Spleen (tissue), 11 donors: ENCODE results near the gene SPTLC1. TPM values are rescaled to one million over a fixed set of nuclear protein-coding genes. Genes with fewer than 3 reads are reported as not detected.
A peak's percentile ranks its signal among the peaks of the same experiment; 100 is the strongest.
"Not testable (repeated sequence)": the region's sequence is repeated elsewhere in the genome, so short reads cannot be mapped to it uniquely, and the experiment has no call there.

Experiments used
- DNase-seq: peaks from one replicate; pipeline ENCODE4 v3.0.0-alpha.2; 2020
- H3K27ac ChIP-seq, 8 donors: fragments of 200-600 bp; sonication (generic) in 7 of 8; 1 replicate in 4 of 8; 2 replicates in 4 of 8; pipeline versions ENCODE4 v1.5.0 to v1.8.0; 2016 to 2021; ENCODE audit warnings: inconsistent platforms in 4 of 8, mild to moderate bottlenecking in 4 of 8, moderate library complexity in 1 of 8
- H3K27me3 ChIP-seq, 7 donors: fragments of 200-600 bp; sonication (generic) in 6 of 7; replicated peaks in 1 of 7; 1 replicate in 4 of 7; 2 replicates in 3 of 7; pipeline versions ENCODE4 v1.5.0 to v1.8.0; 2016 to 2021; ENCODE audit warnings: inconsistent platforms in 3 of 7, mild to moderate bottlenecking in 1 of 7
- H3K36me3 ChIP-seq, 6 donors: fragments of 200-600 bp; sonication (generic) in 5 of 6; 1 replicate in 4 of 6; 2 replicates in 2 of 6; pipeline versions ENCODE4 v1.5.0 to v1.8.0; 2016 to 2021; ENCODE audit warnings: inconsistent platforms in 2 of 6
- H3K4me1 ChIP-seq, 6 donors: fragments of 200-600 bp; sonication (generic) in 5 of 6; 1 replicate in 3 of 6; 2 replicates in 3 of 6; pipeline versions ENCODE4 v1.5.0 to v1.8.0; 2016 to 2021; ENCODE audit warnings: inconsistent platforms in 3 of 6
- H3K4me3 ChIP-seq, 8 donors: fragments of 200-600 bp; sonication (generic) in 7 of 8; 1 replicate in 4 of 8; 2 replicates in 4 of 8; pipeline versions ENCODE4 v1.5.0 to v1.8.0; 2016 to 2021; ENCODE audit warnings: inconsistent platforms in 4 of 8, mild to moderate bottlenecking in 4 of 8, moderate library complexity in 2 of 8
- H3K9me3 ChIP-seq, 8 donors: fragments of 200-600 bp; sonication (generic) in 7 of 8; 1 replicate in 4 of 8; 2 replicates in 4 of 8; pipeline versions ENCODE4 v1.5.0 to v1.8.0; 2016 to 2021; ENCODE audit warnings: inconsistent platforms in 4 of 8
- POLR2A ChIP-seq, 3 donors: fragments of 450-650 bp; IDR thresholded peaks; one replicate each; pipeline ENCODE4 v1.5.1; 2017; ENCODE audit warnings: antibody characterized with exemption in 3 of 3, mild to moderate bottlenecking in 1 of 3
- POLR2AphosphoS5 ChIP-seq, 3 donors: sonication (generic); formaldehyde crosslinking; IDR thresholded peaks; one replicate each; pipeline ENCODE4 v1.5.1; 2017; ENCODE audit warnings: antibody characterized with exemption in 3 of 3
- WGBS, 5 donors: extraction: QIAGEN DNeasy Blood & Tissue Kit in 3 of 5; methylation state at CpG; one replicate each; pipeline versions ENCODE4 v1.1.5 to v1.1.7; 2013 to 2018; 5-methylcytosine and 5-hydroxymethylcytosine counted together
- intact Hi-C: fragments of 100-400 bp; cut with DNase I; formaldehyde crosslinking; loops from one replicate; pipeline ENCODE4 v1.15.0; 2023; ENCODE audit warnings: low total_unique reads
- polyA plus RNA-seq, 3 donors: library from polyadenylated mRNA; stranded (reverse); fragments of 200-250 nt; gene quantifications; one replicate each; pipeline ENCODE4 v1.2.1, GENCODE V29; 2013
- total RNA-seq, 7 donors: library from RNA; depleted of rRNA in 3 of 7; stranded (reverse); fragments of >200 nt in 3 of 7; fragmentation: NEBNext Ultra II Directional in 4 of 7; extraction: Animal tissue kit (Norgen Biotek cat#: 25700) in 4 of 7; gene quantifications; one replicate each; pipeline versions ENCODE4 v1.1.0 to v1.2.1, GENCODE V29; 2016 to 2021
- TF ChIP-seq, protein P1 (sequence below), 11 experiments: fragments of 200-600 bp in 7 of 11; fragments of 450-650 bp in 4 of 11; sonication (generic) in 4 of 11; IDR thresholded peaks in 8 of 11; conservative IDR thresholded peaks in 3 of 11; 1 replicate in 7 of 11; 2 replicates in 4 of 11; pipeline versions ENCODE4 v1.4.0 to v1.8.0; 2016 to 2021; ENCODE audit warnings: antibody characterized with exemption in 11 of 11, inconsistent platforms in 4 of 11, mild to moderate bottlenecking in 1 of 11
- donor health status: healthy with polysubstance abuse.
- donor health status: DM: no; HTN: no; CAD: no; lungs with moderate emphysema.
- donor health status: DM: no; HTN: no; CAD: no.
- donor health status: Bipolar disorder and iron deficiency.
- donor health status: healthy.
- donor health status: DM: no; HTN: no; CAD: no.
- donor health status: DM: yes; HTN: yes; CAD: no.

Gene SPTLC1
- total and polyA plus RNA-seq, 10 donors, result 15.9 to 75.1 (median 58.4) TPM

DNA sequence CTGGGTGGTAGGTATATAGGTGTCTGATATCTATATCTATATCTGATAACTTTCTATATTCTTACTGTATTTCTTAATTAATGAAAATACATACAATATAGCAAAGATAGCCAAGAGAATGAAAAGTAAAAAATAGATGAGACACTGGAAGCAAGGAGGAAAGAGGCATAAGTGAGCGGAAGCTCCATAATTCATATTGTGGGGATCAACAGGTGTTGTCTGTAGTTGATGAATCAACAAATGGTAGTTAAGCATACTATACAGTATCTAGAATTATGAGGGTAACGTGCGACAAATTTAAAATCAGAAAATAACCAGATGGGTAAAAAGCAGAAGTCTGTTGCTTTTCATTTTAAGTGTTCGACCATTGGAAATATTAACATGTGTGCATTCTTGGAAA is 7.1 kb downstream of the SPTLC1 start:
- Histone ChIP-seq H3K4me1 (peaks cover 4 to 30% (median 21%) of the 10 kb centered on the region in 6 donors), H3K9me3 (no peaks in the 10 kb centered on the region), H3K27ac (no peak overlapping the region), H3K27me3 (no peaks in the 10 kb centered on the region), H3K4me3 (no peak overlapping the region), H3K36me3 (peaks cover 0 to 74% (median 29%) of the 10 kb centered on the region in 6 donors)
- no peak for DNase-seq
- TF ChIP-seq POLR2AphosphoS5 (IDR thresholded peaks at IDR 0.05) (no peak), POLR2A (IDR thresholded peaks at IDR 0.05) (no peak)
- TF ChIP-seq, protein P1, sequence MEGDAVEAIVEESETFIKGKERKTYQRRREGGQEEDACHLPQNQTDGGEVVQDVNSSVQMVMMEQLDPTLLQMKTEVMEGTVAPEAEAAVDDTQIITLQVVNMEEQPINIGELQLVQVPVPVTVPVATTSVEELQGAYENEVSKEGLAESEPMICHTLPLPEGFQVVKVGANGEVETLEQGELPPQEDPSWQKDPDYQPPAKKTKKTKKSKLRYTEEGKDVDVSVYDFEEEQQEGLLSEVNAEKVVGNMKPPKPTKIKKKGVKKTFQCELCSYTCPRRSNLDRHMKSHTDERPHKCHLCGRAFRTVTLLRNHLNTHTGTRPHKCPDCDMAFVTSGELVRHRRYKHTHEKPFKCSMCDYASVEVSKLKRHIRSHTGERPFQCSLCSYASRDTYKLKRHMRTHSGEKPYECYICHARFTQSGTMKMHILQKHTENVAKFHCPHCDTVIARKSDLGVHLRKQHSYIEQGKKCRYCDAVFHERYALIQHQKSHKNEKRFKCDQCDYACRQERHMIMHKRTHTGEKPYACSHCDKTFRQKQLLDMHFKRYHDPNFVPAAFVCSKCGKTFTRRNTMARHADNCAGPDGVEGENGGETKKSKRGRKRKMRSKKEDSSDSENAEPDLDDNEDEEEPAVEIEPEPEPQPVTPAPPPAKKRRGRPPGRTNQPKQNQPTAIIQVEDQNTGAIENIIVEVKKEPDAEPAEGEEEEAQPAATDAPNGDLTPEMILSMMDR (IDR thresholded peaks at IDR 0.05 in 8 of 11, conservative IDR thresholded peaks at IDR 0.05 in 3 of 11), result no peak
- 91 to 98% (median 94%) methylated on average over 4 of the region's 4 CpGs for WGBS, 5 donors
- intact Hi-C loops, result no loop called here

DNA sequence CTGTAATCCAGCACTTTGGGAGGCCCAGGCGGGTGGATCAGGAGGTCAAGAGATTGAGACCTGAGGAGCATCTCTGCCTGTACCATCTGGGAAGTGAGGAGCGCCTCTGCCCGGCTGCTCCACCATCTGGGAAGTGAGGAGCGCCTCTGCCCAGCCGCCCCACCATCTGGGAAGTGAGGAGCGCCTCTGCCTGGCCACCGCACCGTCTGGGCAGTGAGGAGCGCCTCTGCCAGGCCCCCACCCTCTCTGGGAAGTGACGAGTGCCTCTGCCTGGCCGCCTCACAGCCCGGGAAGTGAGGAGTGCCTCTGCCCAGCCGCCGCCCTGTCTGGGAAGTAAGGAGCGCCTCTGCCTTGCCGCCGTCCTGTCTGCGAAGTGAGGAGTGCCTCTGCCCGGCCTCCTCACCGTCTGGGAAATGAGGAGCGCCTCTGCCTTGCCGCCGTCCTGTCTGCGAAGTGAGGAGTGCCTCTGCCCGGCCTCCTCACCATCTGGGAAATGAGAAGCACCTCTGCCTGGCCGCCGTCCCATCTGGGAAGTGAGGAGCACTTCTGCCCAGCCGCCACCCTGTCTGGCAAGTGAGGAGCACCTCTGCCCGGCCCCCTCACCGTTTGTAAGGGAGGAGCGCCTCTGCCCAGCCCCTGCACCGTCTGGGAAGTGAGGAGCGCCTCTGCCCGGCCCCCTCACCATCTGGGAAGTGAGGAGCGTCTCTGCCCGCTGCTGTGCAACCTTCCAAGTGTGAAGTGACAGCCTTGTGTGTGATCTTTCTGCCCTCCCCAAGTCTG is 9.6 kb downstream of the SPTLC1 start:
- H3K4me1 ChIP-seq, H3K9me3 ChIP-seq, intact Hi-C loops, H3K4me3 ChIP-seq, H3K27me3 ChIP-seq, H3K27ac ChIP-seq: not testable (repeated sequence)
- peaks cover 7 to 60% (median 26%) of the 10 kb centered on the region in 6 donors for H3K36me3 ChIP-seq
- DNase-seq, result peak; percentile 66
- 97 to 98% (median 97%) methylated on average over 11 to 36 of the region's 36 CpGs for WGBS, 5 donors

DNA sequence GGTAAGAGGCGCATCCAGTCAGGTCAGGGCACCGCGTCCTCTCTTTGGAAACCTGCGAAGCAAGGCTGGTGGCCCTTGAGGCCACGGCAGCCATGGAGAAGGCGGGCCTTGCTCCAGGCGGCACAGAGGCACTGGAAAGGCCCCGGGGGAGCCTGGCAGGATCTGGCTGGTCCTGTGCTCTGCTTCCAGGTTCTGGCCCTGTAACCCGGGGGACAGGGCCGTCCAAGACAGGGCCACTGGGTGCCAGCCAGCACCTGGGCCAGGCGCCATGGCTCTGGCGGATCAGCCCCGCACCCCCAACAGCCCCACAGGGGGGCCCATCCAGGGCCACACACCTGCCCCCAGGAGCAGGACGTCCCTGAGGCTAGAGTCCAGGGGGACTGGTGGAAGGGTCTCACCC is 11.6 kb downstream of the SPTLC1 start:
- TF ChIP-seq POLR2AphosphoS5 (IDR thresholded peaks at IDR 0.05), result peak in 1 of 3 donors; percentile 14
- H3K36me3 ChIP-seq, result peaks cover 7 to 46% (median 23%) of the 10 kb centered on the region in 6 donors
- intact Hi-C loops, H3K27me3 ChIP-seq, H3K4me3 ChIP-seq, H3K27ac ChIP-seq, H3K9me3 ChIP-seq, H3K4me1 ChIP-seq: not testable (repeated sequence)
- 92 to 98% (median 95%) methylated on average over 4 to 14 of the region's 14 CpGs for WGBS, 5 donors
- DNase-seq, result peak; percentile 58

DNA sequence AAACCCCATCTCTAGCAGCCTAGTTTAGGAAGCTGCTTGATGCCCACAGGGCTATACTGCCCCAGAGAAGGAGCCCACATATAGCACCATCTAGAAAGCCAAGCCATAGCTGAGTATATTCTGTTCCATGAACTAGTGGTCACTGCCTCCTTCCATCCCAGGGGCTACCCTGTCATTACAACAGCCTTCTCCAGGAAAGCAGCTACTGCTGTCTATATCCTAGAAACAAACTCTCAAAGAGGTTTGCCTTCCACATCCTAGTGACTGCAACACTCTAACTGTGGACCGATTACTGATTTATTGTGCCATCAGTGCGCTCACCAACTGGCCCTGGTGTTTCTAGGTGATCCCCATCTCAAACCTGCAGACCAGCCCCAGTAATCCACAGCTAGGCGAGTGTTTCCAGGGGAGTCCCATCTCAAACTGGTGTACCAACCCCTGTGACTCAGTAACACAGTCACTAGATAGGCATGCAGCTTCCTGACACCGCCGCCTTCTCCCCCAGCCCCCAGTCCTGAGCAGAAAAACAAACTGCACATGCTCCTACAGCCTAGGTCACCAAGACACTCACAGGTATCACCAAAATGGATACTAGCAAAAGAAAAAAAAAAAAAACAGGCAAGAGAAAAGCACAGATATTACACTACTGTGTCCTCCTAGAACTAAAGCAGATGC is 14.8 kb downstream of the SPTLC1 start:
- DNase-seq, result no peak
- Histone ChIP-seq H3K27ac (no peak overlapping the region), H3K4me1 (peaks cover 0 to 13% (median 2%) of the 10 kb centered on the region in 6 donors), H3K9me3 (no peaks in the 10 kb centered on the region), H3K4me3 (no peak overlapping the region), H3K36me3 (peaks cover 4 to 29% (median 19%) of the 10 kb centered on the region in 6 donors), H3K27me3 (no peaks in the 10 kb centered on the region)
- TF ChIP-seq, protein P1 (IDR thresholded peaks at IDR 0.05 in 8 of 11, conservative IDR thresholded peaks at IDR 0.05 in 3 of 11), result no peak
- TF ChIP-seq POLR2A (IDR thresholded peaks at IDR 0.05) (no peak), POLR2AphosphoS5 (IDR thresholded peaks at IDR 0.05) (no peak)
- intact Hi-C loops, result no loop called here
- 91 to 99% (median 98%) methylated on average over 5 of the region's 5 CpGs for WGBS, 5 donors

DNA sequence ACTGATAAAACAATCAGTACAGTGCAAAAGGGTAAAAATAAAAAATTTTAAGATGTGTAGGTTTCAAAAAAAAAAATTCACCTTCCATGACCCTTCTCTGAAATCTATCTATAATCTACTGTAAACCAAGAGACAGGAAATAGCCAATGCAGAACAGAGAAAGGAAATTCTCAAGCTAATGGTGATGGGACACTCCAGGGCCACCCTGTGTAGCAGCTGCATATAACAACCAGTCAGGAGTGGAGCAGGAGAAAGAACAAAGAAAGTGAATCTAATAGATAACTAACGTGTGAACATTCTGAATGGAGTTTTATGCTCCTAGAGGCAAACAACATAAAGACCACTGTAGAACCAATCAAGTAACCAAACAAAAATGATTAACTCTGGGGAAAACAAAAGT is 16.6 kb downstream of the SPTLC1 start:
- Histone ChIP-seq H3K4me3 (peak overlapping the region in 3 of 8 donors; percentile 7 to 57 (median 28)), H3K4me1 (peaks cover 0 to 20% (median 7%) of the 10 kb centered on the region in 6 donors), H3K27ac (peak overlapping the region in 5 of 8 donors; percentile 16 to 74 (median 34)), H3K27me3 (no peaks in the 10 kb centered on the region), H3K36me3 (peaks cover 4 to 29% (median 7%) of the 10 kb centered on the region in 6 donors), H3K9me3 (no peaks in the 10 kb centered on the region)
- intact Hi-C loops, result no loop called here
- no peak for DNase-seq
- 59 to 71% (median 62%) methylated on average over 1 of the region's 1 CpG for WGBS, 5 donors
- TF ChIP-seq, protein P1 (IDR thresholded peaks at IDR 0.05 in 8 of 11, conservative IDR thresholded peaks at IDR 0.05 in 3 of 11), result no peak
- TF ChIP-seq POLR2A (IDR thresholded peaks at IDR 0.05) (no peak), POLR2AphosphoS5 (IDR thresholded peaks at IDR 0.05) (no peak)
